ENCODE data around the gene RERE.

The RERE gene

GRCh38 chr1:8363767-8364301 is 453.6 kb downstream of the RERE start:
- Histone ChIP-seq H3K36me3 (ENCODE audit: control insufficient read depth, low read length) (peaks cover 87% of the 10 kb centered on the region), H3K9me3 (ENCODE audit: control insufficient read depth, insufficient read depth, low read length) (no peaks in the 10 kb centered on the region)

GRCh38 chr1:8363186-8363766 is 454.2 kb downstream of the RERE start:
- H3K36me3 ChIP-seq (ENCODE audit: control insufficient read depth, low read length), result peaks cover 91% of the 10 kb centered on the region
- no peak for TF ChIP-seq EZH2phosphoT487 (IDR thresholded peaks at IDR 0.05; ENCODE audit: borderline replicate concordance, low read length)
- TF ChIP-seq, protein P1, sequence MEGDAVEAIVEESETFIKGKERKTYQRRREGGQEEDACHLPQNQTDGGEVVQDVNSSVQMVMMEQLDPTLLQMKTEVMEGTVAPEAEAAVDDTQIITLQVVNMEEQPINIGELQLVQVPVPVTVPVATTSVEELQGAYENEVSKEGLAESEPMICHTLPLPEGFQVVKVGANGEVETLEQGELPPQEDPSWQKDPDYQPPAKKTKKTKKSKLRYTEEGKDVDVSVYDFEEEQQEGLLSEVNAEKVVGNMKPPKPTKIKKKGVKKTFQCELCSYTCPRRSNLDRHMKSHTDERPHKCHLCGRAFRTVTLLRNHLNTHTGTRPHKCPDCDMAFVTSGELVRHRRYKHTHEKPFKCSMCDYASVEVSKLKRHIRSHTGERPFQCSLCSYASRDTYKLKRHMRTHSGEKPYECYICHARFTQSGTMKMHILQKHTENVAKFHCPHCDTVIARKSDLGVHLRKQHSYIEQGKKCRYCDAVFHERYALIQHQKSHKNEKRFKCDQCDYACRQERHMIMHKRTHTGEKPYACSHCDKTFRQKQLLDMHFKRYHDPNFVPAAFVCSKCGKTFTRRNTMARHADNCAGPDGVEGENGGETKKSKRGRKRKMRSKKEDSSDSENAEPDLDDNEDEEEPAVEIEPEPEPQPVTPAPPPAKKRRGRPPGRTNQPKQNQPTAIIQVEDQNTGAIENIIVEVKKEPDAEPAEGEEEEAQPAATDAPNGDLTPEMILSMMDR (IDR thresholded peaks at IDR 0.05; ENCODE audit: low read depth, low read length, poor library complexity, severe bottlenecking), result no peak

More at GRCh38 chr1:8363767-8364301, 453.6 kb downstream of the RERE start:
- H3K27ac ChIP-seq (ENCODE audit: low read depth, low read length), result no peak overlapping the region
- H4K20me1 ChIP-seq (ENCODE audit: control insufficient read depth, insufficient read depth, low read depth, low read length), result peaks cover 16% of the 10 kb centered on the region; the same call in 1 of the 2 replicates
- no peaks in the 10 kb centered on the region for H3K4me1 ChIP-seq (ENCODE audit: control insufficient read depth, low read length)
- no peaks in the 10 kb centered on the region for H3F3A ChIP-seq (ENCODE audit: control insufficient read depth, insufficient read depth)
- H3K27me3 ChIP-seq (ENCODE audit: control insufficient read depth, low read length), result no peaks in the 10 kb centered on the region
- H3K9me2 ChIP-seq (replicated peaks; ENCODE audit: control insufficient read depth, low read length), result no peaks in the 10 kb centered on the region
- no peak overlapping the region for H3K4me2 ChIP-seq (ENCODE audit: low read length)
- TF ChIP-seq, protein P1 (IDR thresholded peaks at IDR 0.05; ENCODE audit: low read depth, low read length, poor library complexity, severe bottlenecking), result no peak
- TF ChIP-seq EZH2phosphoT487 (IDR thresholded peaks at IDR 0.05; ENCODE audit: borderline replicate concordance, low read length), result no peak
- no peak overlapping the region for H3K4me3 ChIP-seq (ENCODE audit: low read length)
- peaks cover 28% of the 10 kb centered on the region for H3K79me2 ChIP-seq (ENCODE audit: control insufficient read depth, low read length)

GRCh38 chr1:8362701-8363101 is 454.7 kb downstream of the RERE start:
- Histone ChIP-seq H3K79me2 (ENCODE audit: control insufficient read depth, low read length) (peaks cover 19% of the 10 kb centered on the region), H3F3A (ENCODE audit: control insufficient read depth, insufficient read depth) (no peaks in the 10 kb centered on the region; the same call in 1 of the 2 replicates), H3K27ac (ENCODE audit: low read depth, low read length) (no peak overlapping the region), H3K9me2 (replicated peaks; ENCODE audit: control insufficient read depth, low read length) (no peaks in the 10 kb centered on the region), H3K4me1 (ENCODE audit: control insufficient read depth, low read length) (no peaks in the 10 kb centered on the region), H3K36me3 (ENCODE audit: control insufficient read depth, low read length) (peaks cover 93% of the 10 kb centered on the region), H3K27me3 (ENCODE audit: control insufficient read depth, low read length) (no peaks in the 10 kb centered on the region), H3K4me3 (ENCODE audit: low read length) (no peak overlapping the region), H3K9me3 (ENCODE audit: control insufficient read depth, insufficient read depth, low read length) (no peaks in the 10 kb centered on the region), H3K4me2 (ENCODE audit: low read length) (no peak overlapping the region), H4K20me1 (ENCODE audit: control insufficient read depth, insufficient read depth, low read depth, low read length) (peaks cover 12% of the 10 kb centered on the region; the same call in 1 of the 2 replicates)
- no peak for TF ChIP-seq EZH2phosphoT487 (IDR thresholded peaks at IDR 0.05; ENCODE audit: borderline replicate concordance, low read length)
- TF ChIP-seq, protein P1 (IDR thresholded peaks at IDR 0.05; ENCODE audit: low read depth, low read length, poor library complexity, severe bottlenecking), result no peak

More at GRCh38 chr1:8363186-8363766, 454.2 kb downstream of the RERE start:
- Histone ChIP-seq H3F3A (ENCODE audit: control insufficient read depth, insufficient read depth) (no peaks in the 10 kb centered on the region), H3K9me2 (replicated peaks; ENCODE audit: control insufficient read depth, low read length) (no peaks in the 10 kb centered on the region), H3K9me3 (ENCODE audit: control insufficient read depth, insufficient read depth, low read length) (no peaks in the 10 kb centered on the region), H4K20me1 (ENCODE audit: control insufficient read depth, insufficient read depth, low read depth, low read length) (peaks cover 16% of the 10 kb centered on the region; the same call in 1 of the 2 replicates), H3K27ac (ENCODE audit: low read depth, low read length) (no peak overlapping the region), H3K4me3 (ENCODE audit: low read length) (no peak overlapping the region), H3K4me2 (ENCODE audit: low read length) (no peak overlapping the region), H3K4me1 (ENCODE audit: control insufficient read depth, low read length) (no peaks in the 10 kb centered on the region), H3K27me3 (ENCODE audit: control insufficient read depth, low read length) (no peaks in the 10 kb centered on the region), H3K79me2 (ENCODE audit: control insufficient read depth, low read length) (peaks cover 24% of the 10 kb centered on the region)
